Keratinocyte (primary cell): ENCODE data around the gene TTC28. TPM values are rescaled to one million over a fixed set of nuclear protein-coding genes. Genes with fewer than 3 reads are reported as not detected.

ENCODE experiments used
- DNase-seq: peaks from one replicate; pipeline ENCODE4 v3.0.0-alpha.2; 2011; ENCODE audit warnings: low read depth, missing footprints, low spot score
- FAIRE-seq: peaks from 2 replicates; lab custom pipeline; 2011; peaks lifted over from hg19 to GRCh38; lab: Jason Lieb, UNC
- H2AFZ ChIP-seq: 2 replicates; pipeline ENCODE4 v1.6.0; 2012; ENCODE audit warnings: low read length, control low read depth, inconsistent platforms; ENCODE audit not compliant: control insufficient read depth
- H3K27ac ChIP-seq: 2 replicates; pipeline ENCODE4 v1.5.1; 2011; ENCODE audit warnings: low read length; ENCODE audit not compliant: control insufficient read depth, insufficient read depth
- H3K27me3 ChIP-seq: 3 replicates; pipeline ENCODE4 v1.6.0; 2011; ENCODE audit warnings: low read length; ENCODE audit not compliant: control insufficient read depth, insufficient read depth; ENCODE audit errors: extremely low read depth
- H3K36me3 ChIP-seq, 2 experiments: 2 replicates in 1 of 2; 3 replicates in 1 of 2; pipeline ENCODE4 v1.5.1; 2011; ENCODE audit warnings: low read length in 2 of 2, mild to moderate bottlenecking in 1 of 2; ENCODE audit not compliant: control insufficient read depth in 2 of 2, insufficient read depth in 2 of 2; ENCODE audit errors: extremely low read depth in 1 of 2
- H3K4me1 ChIP-seq: 3 replicates; pipeline ENCODE4 v1.5.1; 2011; ENCODE audit warnings: low read length; ENCODE audit not compliant: control insufficient read depth, insufficient read depth; ENCODE audit errors: extremely low read depth
- H3K4me2 ChIP-seq: 3 replicates; pipeline ENCODE4 v1.6.0; 2011; ENCODE audit warnings: low read depth, low read length; ENCODE audit not compliant: control insufficient read depth, insufficient read depth; ENCODE audit errors: extremely low read depth
- H3K4me3 ChIP-seq, 3 experiments: fragments of 200-600 bp in 1 of 3; sonication (generic) in 1 of 3; 2 replicates in 2 of 3; 3 replicates in 1 of 3; pipeline ENCODE4 v1.5.1; 2011 to 2016; ENCODE audit warnings: low read length in 3 of 3, mild to moderate bottlenecking in 3 of 3, control low read depth in 2 of 3, inconsistent platforms in 1 of 3, low read depth in 1 of 3, mixed read lengths in 1 of 3, mixed run types in 1 of 3, moderate library complexity in 1 of 3; ENCODE audit not compliant: control insufficient read depth in 2 of 3, insufficient read depth in 2 of 3; ENCODE audit errors: extremely low read depth in 1 of 3
- H3K79me2 ChIP-seq: 2 replicates; pipeline ENCODE4 v1.6.0; 2012; ENCODE audit warnings: low read length; ENCODE audit not compliant: control insufficient read depth, insufficient read depth
- H3K9ac ChIP-seq: 3 replicates; pipeline ENCODE4 v1.6.0; 2011; ENCODE audit warnings: low read length; ENCODE audit not compliant: control insufficient read depth, insufficient read depth; ENCODE audit errors: extremely low read depth
- H3K9me1 ChIP-seq: 3 replicates; pipeline ENCODE4 v1.6.0; 2011; ENCODE audit warnings: low read length; ENCODE audit not compliant: control insufficient read depth, insufficient read depth; ENCODE audit errors: extremely low read depth
- H3K9me3 ChIP-seq: 2 replicates; pipeline ENCODE4 v1.5.1; 2012; ENCODE audit warnings: low read depth, low read length; ENCODE audit not compliant: control insufficient read depth
- H4K20me1 ChIP-seq: 3 replicates; pipeline ENCODE4 v1.6.0; 2011; ENCODE audit warnings: low read length; ENCODE audit not compliant: control insufficient read depth, insufficient read depth; ENCODE audit errors: extremely low read depth
- CTCF ChIP-seq, 3 experiments: IDR thresholded peaks in 1 of 3; conservative IDR thresholded peaks in 1 of 3; optimal IDR thresholded peaks in 1 of 3; 2 replicates in 2 of 3; 3 replicates in 1 of 3; pipeline versions ENCODE3 to v1.5.1; 2011; ENCODE audit warnings: low read length in 3 of 3, mild to moderate bottlenecking in 3 of 3, moderate library complexity in 2 of 3, control low read depth in 1 of 3, inconsistent platforms in 1 of 3; ENCODE audit not compliant: insufficient read depth in 2 of 3; ENCODE audit errors: extremely low read depth in 1 of 3
- EZH2 ChIP-seq: IDR thresholded peaks from one replicate; pipeline ENCODE4 v1.6.1; 2012; ENCODE audit warnings: inconsistent platforms, mild to moderate bottlenecking, low read length, moderate library complexity
- dilution Hi-C: fragments of 300-500 bp; cut with MboI; formaldehyde crosslinking; loops from one replicate; pipeline ENCODE4 v1.7.0; 2020; ENCODE audit warnings: low sequenced_read_pairs; ENCODE audit not compliant: extremely low pct_ligation_motif_present
- polyA plus RNA-seq, 5 experiments: library from polyadenylated mRNA; depleted of rRNA in 3 of 5; stranded (reverse) in 3 of 5; stranded (forward) in 1 of 5; unstranded in 1 of 5; fragments of >200 nt; gene quantifications; 1 replicate in 1 of 5; 2 replicates in 3 of 5; 3 replicates in 1 of 5; pipeline versions ENCODE4 v1.2.1 to v1.2.3, GENCODE V29; 2011 to 2012; ENCODE audit warnings: missing spikeins in 2 of 5, low read depth in 1 of 5, low replicate concordance in 1 of 5

TTC28 gene
- polyA plus RNA-seq, 1 donor (not counting 4 experiments of a cell fraction or from before 2014, with no cell fraction given), result 0.66 TPM

GRCh38 chr22:27982630-27983180 is 696.9 kb downstream of the TTC28 start:
- TF ChIP-seq EZH2 (no peak), CTCF (optimal IDR thresholded peaks at IDR 0.05 in 1 of 3, IDR thresholded peaks at IDR 0.05 in 1 of 3, conservative IDR thresholded peaks at IDR 0.05 in 1 of 3; ENCODE audit: extremely low read depth in 1 of 3, insufficient read depth in 2 of 3, low read length in 3 of 3) (no peak)
- no peak overlapping the region for H3K4me2 ChIP-seq
- no peak overlapping the region for H3K27ac ChIP-seq
- no peaks in the 10 kb centered on the region for H3K4me1 ChIP-seq
- no peaks in the 10 kb centered on the region for H3K27me3 ChIP-seq
- H3K9me1 ChIP-seq, result no peaks in the 10 kb centered on the region
- no peak overlapping the region for H2AFZ ChIP-seq
- FAIRE-seq (no peak), DNase-seq (no peak)
- H3K4me3 ChIP-seq, result no peak overlapping the region
- no peaks in the 10 kb centered on the region for H3K79me2 ChIP-seq
- H3K9me3 ChIP-seq, result no peaks in the 10 kb centered on the region
- no peak overlapping the region for H3K9ac ChIP-seq
- dilution Hi-C loops, result no loop called here
- no peaks in the 10 kb centered on the region for H4K20me1 ChIP-seq
- H3K36me3 ChIP-seq, result no peaks in the 10 kb centered on the region

GRCh38 chr22:27982106-27982505 is 697.5 kb downstream of the TTC28 start:
- H3K9ac ChIP-seq, result no peak overlapping the region
- H3K4me3 ChIP-seq, result no peak overlapping the region
- no peaks in the 10 kb centered on the region for H3K9me3 ChIP-seq
- H3K4me2 ChIP-seq, result no peak overlapping the region
- no peaks in the 10 kb centered on the region for H3K27me3 ChIP-seq
- no peak for DNase-seq
- no peaks in the 10 kb centered on the region for H3K4me1 ChIP-seq
- TF ChIP-seq EZH2 (no peak), CTCF (optimal IDR thresholded peaks at IDR 0.05 in 1 of 3, IDR thresholded peaks at IDR 0.05 in 1 of 3, conservative IDR thresholded peaks at IDR 0.05 in 1 of 3; ENCODE audit: extremely low read depth in 1 of 3, insufficient read depth in 2 of 3, low read length in 3 of 3) (no peak)
- H3K9me1 ChIP-seq, result no peaks in the 10 kb centered on the region
- FAIRE-seq, result no peak
- H3K36me3 ChIP-seq, result no peaks in the 10 kb centered on the region
- H2AFZ ChIP-seq, result no peak overlapping the region
- dilution Hi-C loops, result no loop called here
- no peaks in the 10 kb centered on the region for H3K79me2 ChIP-seq
- no peak overlapping the region for H3K27ac ChIP-seq
- no peaks in the 10 kb centered on the region for H4K20me1 ChIP-seq
